GM18868 (cell line): ENCODE data around the gene KRT14.
"Not testable (repeated sequence)": the region's sequence is repeated elsewhere in the genome, so short reads cannot be mapped to it uniquely, and the experiment has no call there.

Experiments
- ATAC-seq: cut with Tn5 transposase; IDR thresholded peaks from one replicate; pipeline ENCODE4 v1.9.1; 2021; ENCODE audit warnings: mild to moderate bottlenecking, moderate library complexity; ENCODE audit not compliant: unreplicated experiment

Gene KRT14

DNA sequence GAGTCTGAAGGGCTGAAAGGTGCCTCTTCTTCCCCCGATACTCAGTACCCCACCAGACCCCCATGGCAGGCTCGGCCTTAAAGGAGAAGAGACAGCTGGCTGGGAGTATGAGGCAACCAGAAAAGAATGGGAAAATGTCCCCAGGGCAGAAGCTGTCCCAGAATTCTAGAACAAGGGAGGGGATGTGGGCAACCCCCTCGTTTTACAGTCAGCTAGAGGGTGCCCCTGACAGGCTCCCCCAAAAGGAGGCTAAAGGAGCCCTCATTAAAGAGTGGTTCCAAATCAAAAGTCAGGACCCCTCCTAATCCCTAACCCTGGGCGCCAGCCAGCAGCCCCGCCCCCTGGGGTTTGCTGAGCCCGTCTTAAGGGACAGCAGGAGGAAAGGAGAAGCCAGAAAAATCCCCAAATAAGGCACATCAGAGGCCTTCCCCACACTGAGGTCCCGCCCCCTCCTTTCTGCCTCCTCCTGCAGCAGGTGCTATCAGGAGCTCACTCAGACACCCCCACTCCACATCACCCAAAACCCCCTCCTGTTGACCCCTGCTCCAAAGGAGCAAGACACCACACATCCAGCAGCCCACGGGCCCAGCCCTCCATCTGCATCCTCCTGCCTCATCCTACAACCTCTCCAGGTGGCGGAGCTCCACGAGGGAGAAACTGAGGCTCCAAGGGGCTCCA lies 36.6 kb upstream of the KRT14 start:
- not testable (repeated sequence) for ATAC-seq

DNA sequence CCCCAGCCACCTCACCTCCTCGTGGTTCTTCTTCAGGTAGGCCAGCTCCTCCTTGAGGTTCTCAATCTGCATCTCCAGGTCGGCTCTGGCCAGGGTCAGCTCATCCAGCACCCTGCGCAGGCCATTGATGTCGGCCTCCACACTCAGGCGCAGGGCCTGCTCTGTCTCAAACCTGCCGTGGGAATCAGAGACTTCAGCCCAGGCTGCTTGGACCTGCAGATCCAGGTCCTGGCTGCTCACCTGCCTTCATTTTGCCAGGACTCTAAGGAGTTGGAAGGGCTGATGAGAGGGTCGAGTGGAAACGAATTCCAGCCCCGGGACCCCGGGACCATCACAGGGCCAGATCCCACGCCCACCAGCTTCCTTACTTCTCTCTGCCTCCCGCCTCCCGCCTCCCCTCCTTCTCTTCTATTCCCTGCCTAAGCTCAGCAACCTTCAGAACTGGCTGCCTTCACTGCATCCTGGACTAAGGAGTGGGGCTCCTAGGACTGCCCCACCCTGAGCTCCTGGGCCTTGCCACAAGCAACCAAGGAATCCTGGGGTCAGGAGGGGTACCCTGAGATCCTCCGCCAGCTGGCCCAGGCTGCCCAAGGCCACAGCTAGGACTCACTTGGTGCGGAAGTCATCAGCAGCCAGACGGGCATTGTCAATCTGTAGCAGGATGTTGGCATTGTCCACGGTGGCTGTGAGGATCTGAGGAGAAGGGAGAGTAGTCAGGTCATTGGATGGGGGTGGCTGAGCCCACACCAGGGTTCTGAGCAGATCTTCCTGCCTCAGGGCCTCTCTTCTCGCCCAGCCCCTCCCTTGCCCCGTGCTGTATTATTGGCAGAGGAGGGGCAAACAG lies 35.9 kb upstream of the KRT14 start:
- not testable (repeated sequence) for ATAC-seq

DNA sequence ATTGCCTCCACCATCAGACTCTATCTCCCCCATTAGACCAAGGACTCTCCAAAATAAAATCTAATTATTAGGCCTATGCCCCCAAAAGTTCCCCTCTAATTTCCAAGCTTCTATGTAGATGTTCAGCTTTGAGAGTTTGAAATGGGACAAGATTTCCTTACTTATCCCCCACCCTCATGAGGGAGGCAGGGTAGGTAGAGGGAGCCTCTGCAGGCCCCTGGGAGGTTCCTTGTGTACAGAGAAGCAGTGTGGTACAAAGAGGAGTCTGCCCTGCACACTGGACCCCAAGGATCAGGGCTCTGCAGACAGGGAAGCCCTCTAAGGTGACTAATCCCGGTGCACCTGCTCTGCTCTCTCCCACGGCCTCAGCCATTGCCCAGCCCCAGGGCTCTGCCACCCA lies 35.2 kb upstream of the KRT14 start:
- no peak for ATAC-seq

DNA sequence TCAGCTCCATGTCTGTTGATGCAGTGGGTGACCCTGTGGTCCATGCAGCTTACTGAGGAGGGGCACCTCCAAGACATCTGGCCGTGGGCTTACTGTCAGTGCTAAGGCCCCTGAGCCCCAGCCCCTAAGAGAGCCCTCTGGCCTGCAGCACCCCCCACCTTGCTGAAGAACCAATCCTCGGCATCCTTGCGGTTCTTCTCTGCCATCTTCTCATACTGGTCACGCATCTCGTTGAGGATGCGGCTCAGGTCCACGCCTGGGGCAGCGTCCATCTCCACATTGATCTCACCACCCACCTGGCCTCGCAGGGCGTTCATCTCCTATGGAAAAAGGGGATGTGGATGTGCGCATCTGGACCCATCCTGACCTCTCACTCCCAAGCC lies 34.7 kb upstream of the KRT14 start:
- not testable (repeated sequence) for ATAC-seq

DNA sequence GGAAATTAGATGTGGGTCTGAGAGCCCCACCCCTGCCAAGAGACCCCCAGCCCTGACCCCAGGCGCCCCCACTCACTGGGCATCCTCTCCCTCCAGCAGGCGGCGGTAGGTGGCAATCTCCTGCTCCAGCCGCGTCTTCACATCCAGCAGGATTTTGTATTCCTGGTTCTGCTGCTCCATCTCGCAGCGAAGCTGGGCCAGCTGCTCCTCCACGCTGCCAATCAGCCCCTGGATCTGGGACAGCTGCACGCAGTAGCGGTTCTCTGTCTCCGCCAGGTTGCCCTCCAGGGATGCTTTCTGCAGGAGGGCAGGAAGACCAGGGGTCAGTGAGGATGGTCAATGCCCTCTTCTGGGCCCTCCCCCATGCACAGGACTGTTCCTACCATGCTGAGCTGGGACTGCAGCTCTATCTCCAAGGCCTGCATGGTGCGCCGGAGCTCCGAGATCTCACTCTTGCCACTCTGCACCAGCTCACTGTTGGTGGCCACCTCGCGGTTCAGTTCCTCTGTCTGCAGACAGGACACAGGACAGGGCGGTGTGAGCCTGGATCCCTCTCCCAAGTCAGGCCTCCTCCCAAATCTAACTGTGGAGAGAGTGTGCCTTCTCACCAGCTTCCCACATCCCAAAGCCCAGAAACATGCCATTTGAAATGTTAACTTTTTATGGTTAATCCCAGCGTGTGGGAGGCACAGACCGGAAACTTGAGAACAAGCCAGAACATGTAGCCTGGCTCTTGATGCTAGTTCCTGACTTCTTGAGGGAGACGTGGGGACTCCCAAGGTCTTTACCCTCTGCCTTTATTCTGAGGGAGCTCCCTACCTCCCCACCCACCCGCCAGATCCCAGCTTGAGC lies 34.1 kb upstream of the KRT14 start:
- no peak for ATAC-seq

DNA sequence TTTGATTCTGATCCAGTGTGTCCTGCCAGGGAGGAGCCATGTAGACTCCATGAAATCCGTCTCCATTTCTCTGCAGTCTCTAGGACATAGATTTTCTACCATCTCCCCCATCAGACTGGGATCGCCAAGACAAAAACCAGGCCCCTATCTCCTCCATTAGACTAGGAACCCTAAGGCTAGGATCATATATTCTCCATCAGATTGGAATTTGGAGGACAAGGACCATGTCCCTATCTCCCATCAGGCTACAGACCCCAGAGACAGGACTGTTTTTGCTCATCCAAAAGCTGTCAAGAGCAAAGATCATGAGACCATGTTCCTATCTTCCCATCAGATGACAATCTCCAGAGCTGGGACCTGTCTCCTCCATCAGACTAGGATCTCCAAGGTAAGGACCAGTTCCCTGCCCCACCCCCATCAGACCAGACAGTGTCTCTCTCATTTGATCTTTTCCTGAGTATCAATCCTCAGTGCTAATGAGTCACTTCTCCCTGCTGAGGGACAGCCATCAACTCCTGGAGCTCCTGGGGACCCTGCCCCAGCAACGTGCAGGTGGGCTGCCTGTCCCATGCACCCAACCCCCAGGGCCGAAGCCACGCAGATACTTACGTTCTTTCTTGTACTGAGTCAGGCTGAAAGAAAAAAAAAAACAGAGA lies 33.4 kb upstream of the KRT14 start:
- ATAC-seq: not testable (repeated sequence)

DNA sequence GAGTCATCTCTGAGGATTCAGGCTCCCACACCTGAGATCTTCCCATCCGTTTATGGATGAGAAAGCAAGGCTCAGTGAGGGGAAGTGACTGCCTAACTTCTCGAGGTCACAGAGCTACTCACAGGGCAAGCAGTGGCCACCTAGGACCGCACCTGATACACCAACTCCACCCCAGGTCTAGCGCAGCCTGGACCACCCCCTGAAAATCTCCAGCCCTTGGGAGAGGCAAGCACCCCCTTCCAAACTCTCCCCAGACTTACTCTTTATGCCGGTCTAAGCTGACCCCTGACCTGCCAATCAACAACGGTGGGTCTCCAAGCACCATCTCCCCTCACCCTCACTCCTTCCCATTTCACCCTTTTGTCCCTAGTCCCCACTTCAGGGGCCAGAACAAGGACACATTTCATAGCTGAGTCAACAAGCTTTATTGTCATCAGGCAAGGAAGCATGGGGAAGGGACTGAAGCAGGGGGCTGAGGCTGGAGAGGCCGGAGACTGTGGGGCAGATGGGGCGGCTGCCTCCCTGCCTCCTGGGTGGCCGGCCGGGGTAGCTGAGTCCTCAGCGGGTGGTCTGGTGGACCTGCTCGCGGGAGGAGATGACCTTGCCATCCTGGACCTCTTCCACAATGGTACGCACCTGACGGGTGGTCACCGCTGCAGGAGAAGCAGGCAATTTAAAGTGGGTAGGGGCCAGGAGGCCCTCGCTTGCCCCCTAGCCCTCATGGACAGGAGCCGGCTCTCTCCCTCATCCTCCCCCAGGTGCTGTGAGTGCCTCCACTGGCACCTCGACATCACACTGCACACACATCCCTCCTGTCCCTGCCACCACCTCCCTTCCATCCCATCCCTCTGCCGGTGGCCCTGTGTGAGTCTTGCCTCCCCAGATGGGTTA lies 32.6 kb upstream of the KRT14 start:
- ATAC-seq: no peak

DNA sequence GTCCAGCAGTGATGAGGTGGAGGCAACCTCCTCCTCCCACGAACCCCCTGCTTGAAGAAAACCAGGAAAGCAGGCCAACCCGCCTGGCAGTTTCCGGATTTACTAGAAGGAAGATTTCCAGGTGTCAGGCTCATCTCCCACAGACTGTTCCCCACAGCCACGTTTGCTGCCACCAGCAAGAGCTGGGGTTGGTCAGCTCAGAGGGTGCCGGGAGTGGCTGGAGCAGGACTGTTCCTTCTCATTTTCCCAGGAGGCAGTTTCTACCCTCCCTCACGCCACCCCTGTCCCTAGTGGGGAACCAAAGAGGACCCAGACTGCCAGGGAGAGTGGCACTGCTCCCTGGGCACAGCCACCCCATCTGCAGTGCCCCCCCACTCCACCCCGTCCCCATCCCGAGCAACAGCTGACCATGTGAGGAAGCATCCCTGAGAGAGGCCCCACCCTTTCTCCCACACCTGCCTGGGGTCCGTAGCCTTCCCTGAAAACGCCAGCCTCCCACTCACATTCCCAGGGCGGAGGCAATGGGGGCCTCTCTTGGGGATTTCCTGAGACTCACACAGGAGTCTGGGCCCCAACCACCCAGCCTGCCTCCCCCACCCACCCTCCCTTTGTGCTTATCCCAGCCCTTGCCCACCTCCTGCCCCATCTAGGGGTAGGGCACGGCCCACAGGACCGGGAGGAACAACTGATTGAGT lies 31.8 kb upstream of the KRT14 start:
- no peak for ATAC-seq

DNA sequence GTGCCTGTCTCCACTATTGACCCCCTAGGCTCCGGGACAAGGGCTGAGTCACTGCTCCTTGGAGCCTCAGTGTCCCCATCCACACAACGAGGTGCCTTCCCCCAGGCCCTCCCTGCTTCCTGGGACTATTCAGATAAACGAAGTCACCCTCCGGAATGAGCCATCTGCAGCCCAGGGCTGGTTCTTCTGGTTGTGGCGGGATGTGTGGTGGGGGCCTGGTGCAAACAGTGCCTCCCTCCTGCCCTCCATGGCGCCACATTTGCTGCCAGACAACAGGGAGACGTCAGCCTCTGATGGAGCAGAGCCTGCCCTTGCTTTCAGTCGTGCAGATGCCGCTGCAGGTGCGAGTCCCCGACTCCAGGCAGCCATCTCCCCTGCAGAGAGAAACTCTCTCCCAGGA lies 31.0 kb upstream of the KRT14 start:
- no peak for ATAC-seq

DNA sequence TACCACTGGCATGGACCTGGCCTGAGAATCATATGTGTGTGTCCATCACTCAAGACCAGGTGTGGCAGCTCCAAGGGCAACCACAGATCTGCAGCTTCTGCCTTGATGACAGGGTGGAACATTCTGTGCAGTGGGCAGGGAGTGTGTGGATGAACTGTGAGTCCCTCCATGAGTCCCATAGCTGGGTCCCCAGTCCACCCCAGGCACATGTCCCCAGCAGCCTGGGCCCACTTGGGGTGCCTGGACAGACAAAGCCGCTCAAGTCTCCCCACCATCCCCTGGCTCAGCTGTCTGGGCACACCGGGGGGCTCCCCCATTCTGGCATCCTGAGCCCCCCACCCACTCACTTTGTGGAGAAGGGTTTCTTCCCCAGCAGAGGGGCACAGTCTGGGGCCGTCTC lies 30.4 kb upstream of the KRT14 start:
- no peak for ATAC-seq

DNA sequence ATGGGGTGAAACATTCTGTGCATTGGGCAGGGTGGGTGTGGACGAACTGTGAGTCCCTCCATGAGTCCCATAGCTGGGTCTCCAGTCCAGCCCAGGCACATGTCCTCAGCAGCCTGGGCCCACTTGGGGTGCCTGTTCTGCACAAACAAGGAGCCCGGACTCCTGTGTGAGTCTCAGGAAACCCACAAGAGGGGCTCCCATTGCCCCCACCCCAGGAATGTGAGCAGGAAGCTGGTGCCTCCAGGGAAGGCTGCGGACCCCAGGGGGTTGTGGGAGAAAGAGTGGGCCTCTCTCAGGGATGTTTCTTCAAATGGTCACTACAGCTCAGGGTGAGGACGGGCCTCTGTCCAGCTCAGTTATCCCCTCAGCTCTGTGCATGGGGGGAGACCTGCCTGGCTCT lies 29.8 kb upstream of the KRT14 start:
- ATAC-seq: not testable (repeated sequence)

DNA sequence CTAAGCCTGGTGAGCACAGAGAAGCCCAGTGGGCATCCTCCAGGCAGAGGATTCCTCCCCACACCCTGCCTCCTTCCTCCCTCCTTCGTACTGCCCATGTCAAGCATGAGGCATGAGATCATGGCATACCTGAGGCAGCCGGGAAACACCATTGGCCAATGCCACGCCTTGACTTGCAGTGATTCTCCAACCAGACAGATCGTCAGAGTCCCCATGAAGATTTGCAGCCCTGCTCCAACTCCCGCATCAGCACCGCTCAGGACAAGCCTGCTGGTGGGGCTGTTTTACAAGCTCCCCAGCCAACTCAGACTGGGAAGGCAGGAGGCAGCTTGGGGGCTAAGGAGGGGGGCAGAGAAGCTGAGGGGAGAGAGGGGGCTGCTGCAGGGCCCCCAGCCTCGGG lies 28.8 kb upstream of the KRT14 start:
- no peak for ATAC-seq

DNA sequence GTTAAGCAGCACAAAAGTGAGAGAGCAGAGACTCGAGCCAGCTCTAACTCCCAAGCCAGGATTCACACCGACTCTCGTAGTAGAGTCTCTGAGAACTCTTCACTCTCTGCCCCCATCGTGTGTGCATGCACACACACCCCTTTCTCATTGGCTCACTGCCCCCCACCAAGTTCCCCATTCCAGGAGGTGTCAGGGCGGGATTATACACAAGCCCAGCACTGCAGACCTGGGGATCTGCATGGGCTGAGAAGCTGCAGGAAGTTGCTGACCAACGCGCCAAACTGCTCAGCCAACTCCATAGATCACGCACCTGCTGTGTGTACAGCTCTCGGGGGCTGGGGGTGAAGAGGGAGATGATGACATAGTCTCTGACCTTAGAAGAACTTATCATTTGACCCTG lies 28.1 kb upstream of the KRT14 start:
- ATAC-seq: not testable (repeated sequence)

DNA sequence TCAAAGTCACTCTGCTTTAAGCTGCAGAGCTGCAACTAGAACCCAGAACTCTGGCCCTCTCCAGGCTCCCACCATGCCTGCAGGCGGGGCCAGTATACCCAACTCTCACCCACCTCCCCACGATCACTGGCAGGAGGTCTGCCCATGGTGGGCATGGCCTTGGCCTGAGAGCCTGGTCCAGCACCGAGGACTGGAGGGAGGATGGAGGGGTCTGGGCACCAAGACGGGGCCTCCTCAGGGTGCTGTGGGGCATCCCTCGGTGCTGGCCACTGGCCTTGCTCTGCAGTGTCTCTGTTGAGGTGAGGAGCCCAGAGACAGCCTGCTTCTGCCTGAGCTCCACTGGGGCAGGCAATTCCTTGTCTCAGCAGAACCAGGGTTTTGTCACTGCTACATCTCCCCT lies 27.4 kb upstream of the KRT14 start:
- ATAC-seq: no peak

DNA sequence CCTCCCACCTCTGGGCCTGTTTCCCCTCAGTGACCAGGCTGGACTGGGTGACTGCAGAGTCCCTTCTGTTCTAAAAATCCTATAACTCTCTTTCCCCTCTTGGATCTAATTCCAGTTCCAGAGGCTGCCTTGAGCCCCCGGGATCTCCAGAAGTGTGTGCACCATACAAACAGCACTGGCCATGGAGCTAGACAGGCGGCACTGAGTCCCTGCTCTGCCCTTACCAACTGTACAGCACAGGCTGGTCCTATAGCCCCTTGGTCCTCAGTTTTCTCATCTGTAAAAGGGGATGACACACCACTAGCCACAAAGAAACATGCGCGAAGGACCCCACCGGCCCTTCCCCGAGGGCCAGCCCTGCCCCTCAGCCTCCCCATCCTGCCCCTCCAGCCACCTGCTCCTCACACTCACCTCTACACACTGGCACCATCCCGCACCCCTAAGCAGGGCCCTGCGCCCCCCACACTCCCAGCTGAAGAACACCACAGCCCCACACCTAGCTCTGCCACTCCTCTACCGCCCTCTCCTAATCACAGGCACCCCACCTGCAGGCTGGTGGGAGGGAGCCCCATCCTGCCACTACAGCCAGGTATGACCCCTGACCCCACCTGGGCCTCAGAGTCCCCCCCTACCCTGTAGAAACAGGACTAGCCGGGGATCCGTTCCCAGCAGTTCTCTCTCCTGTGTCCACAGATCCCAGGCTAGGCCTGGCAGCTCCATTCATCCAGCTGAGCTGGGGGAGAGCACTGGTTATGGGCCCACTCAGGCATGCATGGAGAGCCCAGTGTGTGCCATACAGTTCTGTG lies 26.8 kb upstream of the KRT14 start:
- no peak for ATAC-seq

DNA sequence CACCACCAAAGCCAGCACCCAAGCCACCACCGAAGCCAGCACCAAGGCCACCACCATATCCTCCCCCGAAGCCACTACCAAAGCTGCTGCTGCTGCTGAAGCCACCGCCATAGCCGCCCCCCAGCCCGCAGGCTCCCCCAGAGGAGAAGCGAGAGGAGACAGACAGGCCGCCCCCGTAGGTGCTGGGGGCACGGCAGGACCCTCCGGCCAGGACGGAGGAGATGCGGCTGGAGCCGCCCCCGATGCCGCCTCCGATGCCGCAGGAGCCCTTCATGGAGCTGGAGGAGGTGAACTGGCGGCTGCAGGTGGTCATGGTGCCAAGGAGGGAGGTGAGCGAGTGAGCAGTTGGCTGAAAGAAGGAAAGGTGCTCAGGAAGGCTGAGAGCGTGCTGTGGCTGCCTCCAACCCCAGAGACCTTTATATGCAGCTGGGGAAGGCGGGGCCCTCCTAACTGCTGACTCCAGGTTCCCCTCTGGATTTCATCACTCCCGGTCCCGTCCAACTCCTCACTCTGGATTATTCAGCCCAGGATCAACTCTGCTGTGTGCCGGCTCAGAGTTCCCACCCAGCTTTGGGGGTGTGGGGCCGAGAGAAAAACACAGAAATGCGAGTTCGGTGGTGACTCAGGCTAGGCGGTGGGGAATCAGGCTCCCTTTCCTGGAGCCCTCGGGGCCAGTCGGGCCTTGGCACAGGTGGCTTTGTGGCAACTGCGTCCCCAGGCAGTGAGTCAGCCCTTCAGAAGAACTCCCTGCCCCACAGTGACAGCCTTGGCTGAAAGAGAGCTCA lies 25.9 kb upstream of the KRT14 start, which contains the start of gene KRT16:
Gene KRT16, minus strand, starts transcription at position 392 of the 785 bp plus-strand sequence. Its CDS starts 79 bp downstream, at position 313.
- ATAC-seq: not testable (repeated sequence)

DNA sequence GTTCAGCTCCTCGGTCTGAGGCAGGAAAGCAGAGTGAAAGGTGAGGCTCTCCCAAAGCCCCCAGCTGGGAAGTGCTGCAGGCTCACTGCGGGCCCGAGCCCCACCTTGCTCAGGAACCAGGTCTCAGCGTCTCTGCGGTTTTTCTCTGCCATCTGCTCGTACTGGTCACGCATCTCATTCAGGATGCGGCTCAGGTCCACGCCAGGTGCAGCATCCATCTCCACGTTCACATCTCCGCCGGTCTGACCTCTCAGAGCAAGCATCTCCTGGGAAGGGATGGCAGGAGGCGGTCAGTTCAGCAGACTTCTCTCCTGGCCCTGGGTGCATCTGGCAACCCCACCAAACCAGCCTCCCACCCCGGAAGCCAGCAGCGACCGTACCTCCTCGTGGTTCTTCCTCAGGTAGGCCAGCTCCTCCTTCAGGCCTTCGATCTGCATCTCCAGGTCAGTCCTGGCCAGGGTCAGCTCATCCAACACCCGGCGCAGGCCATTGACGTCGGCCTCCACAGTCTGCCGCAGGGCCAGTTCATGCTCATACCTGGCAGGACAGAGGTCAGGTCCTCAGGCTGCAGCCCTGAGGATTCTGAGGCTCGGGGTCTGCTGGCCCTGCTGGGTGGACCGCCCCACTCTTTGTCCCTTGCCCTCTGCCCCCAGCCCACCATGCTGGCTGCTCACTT lies 24.4 kb upstream of the KRT14 start:
- no peak for ATAC-seq
